ENCODE results near the gene HOXA1.

The HOXA1 gene

GRCh38 chr7:27088002-27088922, 7.5 kb downstream of the HOXA1 start:
- Histone ChIP-seq H3K9me2 (ENCODE audit: low read depth, low read length) (no peaks in the 10 kb centered on the region), H3K9ac (ENCODE audit: low read length) (no peak overlapping the region), H3K27ac (ENCODE audit: low read depth, low read length, poor library complexity, severe bottlenecking) (no peak overlapping the region), H3K4me3 (ENCODE audit: low read depth, low read length, poor library complexity, severe bottlenecking) (no peak overlapping the region), H3K36me3 (ENCODE audit: insufficient read depth, low read length) (no peaks in the 10 kb centered on the region), H3F3A (ENCODE audit: insufficient read depth, low read length) (no peaks in the 10 kb centered on the region), H3K9me3 (ENCODE audit: low read length) (no peaks in the 10 kb centered on the region; the same call in 1 of the 2 replicates), H3K4me2 (ENCODE audit: low read length) (no peak overlapping the region), H3K4me1 (ENCODE audit: insufficient read depth, low read length, severe bottlenecking) (no peaks in the 10 kb centered on the region), H3K79me2 (ENCODE audit: insufficient read depth, low read length) (no peaks in the 10 kb centered on the region), H4K20me1 (ENCODE audit: insufficient read depth, low read length) (no peaks in the 10 kb centered on the region), H2AFZ (ENCODE audit: low read length) (no peak overlapping the region), H3K27me3 (ENCODE audit: insufficient read depth, low read length) (no peaks in the 10 kb centered on the region; the same call in 1 of the 2 replicates)
- TF ChIP-seq CTCF (IDR thresholded peaks at IDR 0.05; ENCODE audit: low read length) = no peak

- Histone ChIP-seq H3K27me3 (ENCODE audit: insufficient read depth, low read length) (no peaks in the 10 kb centered on the region; the same call in 1 of the 2 replicates), H3K4me1 (ENCODE audit: insufficient read depth, low read length, severe bottlenecking) (no peaks in the 10 kb centered on the region), H3K36me3 (ENCODE audit: insufficient read depth, low read length) (no peaks in the 10 kb centered on the region), H4K20me1 (ENCODE audit: insufficient read depth, low read length) (no peaks in the 10 kb centered on the region), H3F3A (ENCODE audit: insufficient read depth, low read length) (no peaks in the 10 kb centered on the region), H3K27ac (ENCODE audit: low read depth, low read length, poor library complexity, severe bottlenecking) (no peak overlapping the region), H3K9me2 (ENCODE audit: low read depth, low read length) (no peaks in the 10 kb centered on the region), H2AFZ (ENCODE audit: low read length) (no peak overlapping the region), H3K4me3 (ENCODE audit: low read depth, low read length, poor library complexity, severe bottlenecking) (no peak overlapping the region), H3K4me2 (ENCODE audit: low read length) (no peak overlapping the region), H3K9ac (ENCODE audit: low read length) (no peak overlapping the region), H3K79me2 (ENCODE audit: insufficient read depth, low read length) (no peaks in the 10 kb centered on the region), H3K9me3 (ENCODE audit: low read length) (no peaks in the 10 kb centered on the region; the same call in 1 of the 2 replicates)
- no peak for TF ChIP-seq EZH2 (IDR thresholded peaks at IDR 0.05; ENCODE audit: borderline replicate concordance, low read length)
- no peak for TF ChIP-seq CTCF (IDR thresholded peaks at IDR 0.05; ENCODE audit: low read length)
These were observed 12.2 kb downstream of the HOXA1 start for GRCh38 chr7:27083646-27084045.

GRCh38 chr7:27082171-27082570, 13.6 kb downstream of the HOXA1 start:
- Histone ChIP-seq H3K4me1 (ENCODE audit: insufficient read depth, low read length, severe bottlenecking) (no peaks in the 10 kb centered on the region), H3F3A (ENCODE audit: insufficient read depth, low read length) (no peaks in the 10 kb centered on the region), H3K79me2 (ENCODE audit: insufficient read depth, low read length) (no peaks in the 10 kb centered on the region), H3K27me3 (ENCODE audit: insufficient read depth, low read length) (no peaks in the 10 kb centered on the region), H3K9me2 (ENCODE audit: low read depth, low read length) (no peaks in the 10 kb centered on the region), H3K4me2 (ENCODE audit: low read length) (no peak overlapping the region), H3K27ac (ENCODE audit: low read depth, low read length, poor library complexity, severe bottlenecking) (no peak overlapping the region), H3K9me3 (ENCODE audit: low read length) (no peaks in the 10 kb centered on the region), H3K9ac (ENCODE audit: low read length) (no peak overlapping the region), H4K20me1 (ENCODE audit: insufficient read depth, low read length) (no peaks in the 10 kb centered on the region), H3K36me3 (ENCODE audit: insufficient read depth, low read length) (no peaks in the 10 kb centered on the region), H2AFZ (ENCODE audit: low read length) (no peak overlapping the region), H3K4me3 (ENCODE audit: low read depth, low read length, poor library complexity, severe bottlenecking) (no peak overlapping the region)
- TF ChIP-seq CTCF (IDR thresholded peaks at IDR 0.05; ENCODE audit: low read length) (no peak), EZH2 (IDR thresholded peaks at IDR 0.05; ENCODE audit: borderline replicate concordance, low read length) (no peak)
